A673 (cell line): ENCODE data around the gene DIP2B.

Source experiments
- EZH2 ChIP-seq: fragments of 200-600 bp; sonication (generic); IDR thresholded peaks from 2 replicates; pipeline ENCODE4 v1.6.1; 2017; ENCODE audit warnings: borderline replicate concordance, low read depth, mild to moderate bottlenecking, mixed read lengths, antibody characterized with exemption, low read length; ENCODE audit not compliant: poor library complexity, severe bottlenecking
- TF ChIP-seq, protein P1 (sequence below): fragments of 300-800, 200-600 bp; sonication (generic); conservative IDR thresholded peaks from 2 replicates; pipeline ENCODE4 v1.5.1; 2017; ENCODE audit warnings: low read depth, mild to moderate bottlenecking, antibody characterized with exemption, low read length, moderate library complexity, mixed read lengths

DNA sequence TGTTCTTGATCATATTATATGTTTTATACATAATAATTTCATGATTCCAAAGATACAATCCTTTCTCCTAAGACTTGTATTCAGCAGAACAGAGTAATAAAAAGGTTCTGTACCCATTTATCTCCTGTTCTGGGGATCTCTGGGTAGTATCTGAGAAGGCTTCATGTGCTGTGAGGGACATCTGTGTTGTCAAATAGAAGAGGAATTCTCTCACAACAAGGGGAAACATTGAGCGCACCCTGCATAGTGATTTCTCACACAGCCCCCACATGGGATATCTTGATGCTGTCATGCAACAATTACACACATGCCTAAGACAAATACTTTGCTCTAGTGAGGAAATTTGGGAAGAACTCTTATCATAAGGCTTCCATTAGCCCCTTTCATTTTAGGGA, 157.3 kb downstream of the DIP2B start:
- TF ChIP-seq, protein P1, sequence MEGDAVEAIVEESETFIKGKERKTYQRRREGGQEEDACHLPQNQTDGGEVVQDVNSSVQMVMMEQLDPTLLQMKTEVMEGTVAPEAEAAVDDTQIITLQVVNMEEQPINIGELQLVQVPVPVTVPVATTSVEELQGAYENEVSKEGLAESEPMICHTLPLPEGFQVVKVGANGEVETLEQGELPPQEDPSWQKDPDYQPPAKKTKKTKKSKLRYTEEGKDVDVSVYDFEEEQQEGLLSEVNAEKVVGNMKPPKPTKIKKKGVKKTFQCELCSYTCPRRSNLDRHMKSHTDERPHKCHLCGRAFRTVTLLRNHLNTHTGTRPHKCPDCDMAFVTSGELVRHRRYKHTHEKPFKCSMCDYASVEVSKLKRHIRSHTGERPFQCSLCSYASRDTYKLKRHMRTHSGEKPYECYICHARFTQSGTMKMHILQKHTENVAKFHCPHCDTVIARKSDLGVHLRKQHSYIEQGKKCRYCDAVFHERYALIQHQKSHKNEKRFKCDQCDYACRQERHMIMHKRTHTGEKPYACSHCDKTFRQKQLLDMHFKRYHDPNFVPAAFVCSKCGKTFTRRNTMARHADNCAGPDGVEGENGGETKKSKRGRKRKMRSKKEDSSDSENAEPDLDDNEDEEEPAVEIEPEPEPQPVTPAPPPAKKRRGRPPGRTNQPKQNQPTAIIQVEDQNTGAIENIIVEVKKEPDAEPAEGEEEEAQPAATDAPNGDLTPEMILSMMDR = no peak
- TF ChIP-seq EZH2 = no peak
